Measurements from ENCODE around the gene MARCO. TPM values are rescaled to one million over a fixed set of nuclear protein-coding genes. Genes with fewer than 3 reads are reported as not detected.
A peak's percentile ranks its signal among the peaks of the same experiment; 100 is the strongest.

MARCO gene
- polyA plus RNA-seq, 1 donor (not counting 4 experiments of a cell fraction or from before 2014, with no cell fraction given) = 0.13 TPM

- Histone ChIP-seq H3K9me1 (ENCODE audit: control insufficient read depth, extremely low read depth, insufficient read depth, low read length) (no peaks in the 10 kb centered on the region), H3K4me1 (ENCODE audit: control insufficient read depth, extremely low read depth, insufficient read depth, low read length) (peaks cover 2% of the 10 kb centered on the region), H3K4me2 (ENCODE audit: control insufficient read depth, extremely low read depth, insufficient read depth, low read depth, low read length) (no peak overlapping the region), H3K9me3 (ENCODE audit: control insufficient read depth, low read depth, low read length) (no peaks in the 10 kb centered on the region), H4K20me1 (ENCODE audit: control insufficient read depth, extremely low read depth, insufficient read depth, low read length) (no peaks in the 10 kb centered on the region), H3K36me3 (ENCODE audit: control insufficient read depth in 2 of 2, extremely low read depth in 1 of 2, insufficient read depth in 2 of 2, low read length in 2 of 2) (no peaks in the 10 kb centered on the region), H2AFZ (ENCODE audit: control insufficient read depth, low read length) (no peak overlapping the region), H3K27me3 (ENCODE audit: control insufficient read depth, extremely low read depth, insufficient read depth, low read length) (peaks cover 29% of the 10 kb centered on the region), H3K27ac (ENCODE audit: control insufficient read depth, insufficient read depth, low read length) (no peak overlapping the region), H3K9ac (ENCODE audit: control insufficient read depth, extremely low read depth, insufficient read depth, low read length) (no peak overlapping the region), H3K79me2 (ENCODE audit: control insufficient read depth, insufficient read depth, low read length) (no peaks in the 10 kb centered on the region), H3K4me3 (ENCODE audit: control insufficient read depth in 2 of 3, extremely low read depth in 1 of 3, insufficient read depth in 2 of 3, low read depth in 1 of 3, low read length in 3 of 3) (no peak overlapping the region)
- FAIRE-seq = no peak
- dilution Hi-C loops (cut with MboI; ENCODE audit: extremely low pct_ligation_motif_present, low sequenced_read_pairs) = no loop called here
- DNase-seq (ENCODE audit: low read depth, low spot score) = no peak
- TF ChIP-seq EZH2 (IDR thresholded peaks at IDR 0.05; ENCODE audit: low read length) = no peak
- TF ChIP-seq CTCF (optimal IDR thresholded peaks at IDR 0.05 in 1 of 3, IDR thresholded peaks at IDR 0.05 in 1 of 3, conservative IDR thresholded peaks at IDR 0.05 in 1 of 3; ENCODE audit: extremely low read depth in 1 of 3, insufficient read depth in 2 of 3, low read length in 3 of 3) = no peak
These were observed 64.4 kb downstream of the MARCO start for GRCh38 chr2:119006441-119006840.

GRCh38 chr2:119008108-119008507, 66.1 kb downstream of the MARCO start:
- DNase-seq (ENCODE audit: low read depth, low spot score) = no peak
- H3K27me3 ChIP-seq (ENCODE audit: control insufficient read depth, extremely low read depth, insufficient read depth, low read length) = peaks cover 46% of the 10 kb centered on the region
- H3K9me3 ChIP-seq (ENCODE audit: control insufficient read depth, low read depth, low read length) = no peaks in the 10 kb centered on the region
- no peak overlapping the region for H3K9ac ChIP-seq (ENCODE audit: control insufficient read depth, extremely low read depth, insufficient read depth, low read length)
- H4K20me1 ChIP-seq (ENCODE audit: control insufficient read depth, extremely low read depth, insufficient read depth, low read length) = no peaks in the 10 kb centered on the region
- no peak overlapping the region for H3K4me2 ChIP-seq (ENCODE audit: control insufficient read depth, extremely low read depth, insufficient read depth, low read depth, low read length)
- H2AFZ ChIP-seq (ENCODE audit: control insufficient read depth, low read length) = no peak overlapping the region
- H3K4me3 ChIP-seq (ENCODE audit: control insufficient read depth in 2 of 3, extremely low read depth in 1 of 3, insufficient read depth in 2 of 3, low read depth in 1 of 3, low read length in 3 of 3) = no peak overlapping the region
- FAIRE-seq = peak; percentile 53
- dilution Hi-C loops (cut with MboI; ENCODE audit: extremely low pct_ligation_motif_present, low sequenced_read_pairs) = no loop called here
- no peaks in the 10 kb centered on the region for H3K79me2 ChIP-seq (ENCODE audit: control insufficient read depth, insufficient read depth, low read length)
- H3K4me1 ChIP-seq (ENCODE audit: control insufficient read depth, extremely low read depth, insufficient read depth, low read length) = peaks cover 2% of the 10 kb centered on the region
- H3K9me1 ChIP-seq (ENCODE audit: control insufficient read depth, extremely low read depth, insufficient read depth, low read length) = no peaks in the 10 kb centered on the region
- no peak overlapping the region for H3K27ac ChIP-seq (ENCODE audit: control insufficient read depth, insufficient read depth, low read length)
- H3K36me3 ChIP-seq (ENCODE audit: control insufficient read depth in 2 of 2, extremely low read depth in 1 of 2, insufficient read depth in 2 of 2, low read length in 2 of 2) = no peaks in the 10 kb centered on the region
- no peak for TF ChIP-seq EZH2 (IDR thresholded peaks at IDR 0.05; ENCODE audit: low read length)
- peak; percentile 29 to 65 (median 37) for TF ChIP-seq CTCF (optimal IDR thresholded peaks at IDR 0.05 in 1 of 3, IDR thresholded peaks at IDR 0.05 in 1 of 3, conservative IDR thresholded peaks at IDR 0.05 in 1 of 3; ENCODE audit: extremely low read depth in 1 of 3, insufficient read depth in 2 of 3, low read length in 3 of 3)

Measured in keratinocyte (primary cell).